NCI-H748 treated with DMSO at 0.1 percent for 48 hours (cell line): ENCODE measurements around the gene PGP.
"Not testable (repeated sequence)": the region's sequence is repeated elsewhere in the genome, so short reads cannot be mapped to it uniquely, and the experiment has no call there.

Source experiments
- DNase-seq: peaks from one replicate; lab custom pipeline; 2025; lab: John Stamatoyannopoulos, UW

Gene PGP, protein sequence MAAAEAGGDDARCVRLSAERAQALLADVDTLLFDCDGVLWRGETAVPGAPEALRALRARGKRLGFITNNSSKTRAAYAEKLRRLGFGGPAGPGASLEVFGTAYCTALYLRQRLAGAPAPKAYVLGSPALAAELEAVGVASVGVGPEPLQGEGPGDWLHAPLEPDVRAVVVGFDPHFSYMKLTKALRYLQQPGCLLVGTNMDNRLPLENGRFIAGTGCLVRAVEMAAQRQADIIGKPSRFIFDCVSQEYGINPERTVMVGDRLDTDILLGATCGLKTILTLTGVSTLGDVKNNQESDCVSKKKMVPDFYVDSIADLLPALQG

DNA sequence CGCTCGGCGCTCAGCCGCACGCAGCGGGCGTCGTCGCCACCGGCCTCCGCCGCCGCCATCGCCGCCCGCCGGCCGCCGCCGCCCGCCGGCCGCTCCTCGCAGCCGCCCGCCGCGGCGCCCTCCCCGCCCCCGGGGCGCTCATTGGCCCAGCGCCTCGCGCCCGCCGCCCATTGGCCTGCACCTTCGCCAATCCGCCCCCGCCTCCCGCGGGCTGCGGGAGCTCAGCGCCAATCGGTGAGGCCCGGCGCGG is at the start of gene PGP:
Gene PGP (minus strand): TSS at position 122 of the 250 bp plus-strand sequence. CDS start 63 bp downstream, at position 59.
- DNase-seq = no peak

DNA sequence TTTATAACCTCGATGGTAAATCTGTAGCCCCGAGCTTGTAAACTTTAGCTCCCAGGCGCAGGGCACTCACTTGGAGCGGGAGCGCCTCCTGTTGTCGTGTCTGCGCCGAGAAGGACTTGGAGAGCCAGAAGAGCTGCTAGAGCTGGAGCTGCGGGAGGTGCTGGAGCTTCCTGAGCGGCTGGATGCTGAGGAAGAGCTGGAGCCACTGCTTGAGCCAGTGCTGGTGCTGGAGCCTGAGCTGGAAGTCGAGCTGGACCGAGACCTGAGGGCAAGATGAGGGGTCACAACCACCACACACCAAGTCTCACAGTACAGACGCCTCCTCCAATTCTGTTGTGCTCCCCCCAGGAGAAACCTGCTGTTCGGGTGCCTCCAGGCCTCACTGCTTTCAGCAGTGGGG is 48.4 kb upstream of the PGP start:
- not testable (repeated sequence) for DNase-seq

DNA sequence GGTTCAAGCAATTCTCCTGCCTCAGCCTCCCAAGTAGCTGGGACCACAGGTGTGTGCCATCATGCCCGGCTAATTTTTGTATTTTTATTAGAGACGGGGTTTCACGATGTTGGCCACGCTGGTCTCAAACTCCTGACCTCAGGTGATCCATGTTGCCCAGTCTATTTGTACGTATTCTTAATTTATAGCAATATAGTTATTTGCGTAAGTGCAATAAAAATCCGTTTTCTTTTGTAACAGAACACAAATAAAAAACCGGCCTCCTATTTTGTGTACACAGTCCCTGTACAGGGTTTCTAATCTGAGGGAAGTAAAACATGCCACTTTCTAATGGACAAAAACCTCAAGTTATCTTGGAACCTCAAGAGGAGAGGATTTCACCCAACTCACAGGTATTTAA is 45.6 kb upstream of the PGP start:
- no peak for DNase-seq

DNA sequence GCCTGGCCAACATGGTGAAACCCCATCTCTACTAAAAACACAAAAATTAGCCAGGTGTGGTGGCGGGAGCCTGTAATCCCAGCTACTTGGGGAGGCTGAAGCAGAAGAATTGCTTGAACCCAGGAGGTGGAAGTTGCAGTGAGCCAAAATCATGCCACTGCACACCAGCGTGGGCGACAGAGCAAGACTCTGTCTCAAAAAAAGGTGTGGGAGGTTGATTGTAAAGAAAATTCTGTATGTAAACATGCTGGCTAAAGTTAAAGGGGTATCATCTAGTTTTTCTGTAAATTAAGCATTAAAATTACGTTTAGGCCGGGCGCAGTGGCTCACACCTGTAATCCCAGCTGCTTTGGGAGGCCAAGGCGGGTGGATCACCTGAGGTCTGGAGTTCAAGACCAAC is 43.9 kb upstream of the PGP start:
- not testable (repeated sequence) for DNase-seq

DNA sequence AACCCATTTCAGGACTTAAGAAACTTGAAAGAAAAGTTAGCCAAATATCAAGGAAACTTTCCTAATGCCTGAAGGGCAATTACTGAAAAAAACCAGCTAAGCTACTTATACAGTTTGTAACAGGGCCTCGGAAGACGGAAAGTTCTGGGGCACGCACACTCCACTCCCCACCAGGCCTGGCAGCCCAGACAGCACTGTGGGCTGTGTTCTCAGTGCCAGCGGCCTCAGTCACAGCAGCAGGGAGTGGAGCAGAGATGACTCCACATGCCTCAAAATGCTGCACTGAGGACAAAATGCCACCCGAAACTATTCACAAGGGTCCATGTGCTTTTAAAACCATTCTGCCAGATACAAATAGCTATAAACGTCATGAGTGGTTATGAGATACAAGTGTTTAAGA is 43.1 kb upstream of the PGP start:
- no peak for DNase-seq

DNA sequence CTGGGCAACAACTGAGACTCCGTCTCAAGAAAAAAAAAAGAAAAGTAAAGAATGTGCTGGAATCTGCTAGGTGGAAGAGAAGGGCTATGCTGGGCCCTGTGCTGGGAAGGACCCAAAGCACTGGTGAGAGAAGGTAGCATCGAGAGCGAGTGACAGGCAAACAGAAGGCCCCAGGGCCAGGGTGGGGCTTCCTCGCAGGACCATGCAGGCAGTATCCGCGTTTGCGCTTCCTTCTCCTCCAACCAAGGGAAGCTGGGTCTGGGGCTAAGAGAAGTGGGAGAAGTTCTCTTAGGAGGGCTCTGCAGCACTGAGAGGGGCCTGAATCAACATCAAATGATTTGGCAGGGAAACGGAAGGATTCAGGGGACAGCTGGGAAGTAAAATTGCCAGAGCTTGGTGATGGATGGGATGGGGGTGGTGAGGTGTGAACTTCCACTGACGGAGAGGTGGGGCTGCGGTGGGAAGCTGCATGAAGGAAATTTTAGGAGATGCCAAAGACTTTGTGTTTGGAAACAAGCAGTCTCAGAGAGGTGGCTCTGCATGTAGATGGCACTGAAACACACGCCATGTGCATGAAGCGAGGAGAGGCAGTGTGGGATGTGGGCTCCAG is 42.0 kb upstream of the PGP start:
- DNase-seq = no peak

DNA sequence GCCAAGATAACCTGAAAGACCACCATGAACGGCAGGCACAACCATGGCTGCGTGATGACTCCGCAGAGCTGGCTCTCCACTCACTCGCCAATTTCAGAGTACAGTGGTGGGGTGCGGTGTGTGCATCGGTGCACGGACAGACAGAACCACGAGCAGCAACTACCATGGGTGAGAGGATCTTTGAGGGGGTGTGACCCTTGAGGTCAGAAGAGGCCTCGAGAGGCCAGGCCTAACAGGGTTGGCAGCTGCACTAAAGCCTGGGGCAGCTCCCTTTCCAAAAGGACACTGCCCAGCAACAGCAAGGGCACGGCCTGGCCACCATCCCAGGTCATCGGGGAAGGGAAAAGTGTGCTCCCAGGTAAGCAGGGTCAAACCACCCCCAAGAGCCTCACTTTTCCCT is 38.7 kb upstream of the PGP start:
- DNase-seq = no peak

DNA sequence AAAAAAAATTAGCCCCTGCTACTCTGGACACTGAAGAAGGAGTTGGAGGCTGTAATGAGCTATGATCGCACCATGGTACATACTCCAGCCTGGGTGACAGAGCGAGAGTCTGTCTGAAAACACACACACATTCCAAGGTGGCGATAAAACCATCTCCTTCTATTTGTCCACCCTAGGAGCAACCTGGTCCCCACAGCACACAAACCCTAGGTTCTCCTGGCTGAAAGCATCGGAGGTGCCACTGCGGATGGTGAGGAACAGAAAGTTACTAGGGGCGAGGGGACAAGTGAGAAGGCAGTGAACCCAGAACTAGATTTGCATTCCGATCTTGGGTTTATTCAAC is 38.1 kb upstream of the PGP start:
- DNase-seq = no peak

DNA sequence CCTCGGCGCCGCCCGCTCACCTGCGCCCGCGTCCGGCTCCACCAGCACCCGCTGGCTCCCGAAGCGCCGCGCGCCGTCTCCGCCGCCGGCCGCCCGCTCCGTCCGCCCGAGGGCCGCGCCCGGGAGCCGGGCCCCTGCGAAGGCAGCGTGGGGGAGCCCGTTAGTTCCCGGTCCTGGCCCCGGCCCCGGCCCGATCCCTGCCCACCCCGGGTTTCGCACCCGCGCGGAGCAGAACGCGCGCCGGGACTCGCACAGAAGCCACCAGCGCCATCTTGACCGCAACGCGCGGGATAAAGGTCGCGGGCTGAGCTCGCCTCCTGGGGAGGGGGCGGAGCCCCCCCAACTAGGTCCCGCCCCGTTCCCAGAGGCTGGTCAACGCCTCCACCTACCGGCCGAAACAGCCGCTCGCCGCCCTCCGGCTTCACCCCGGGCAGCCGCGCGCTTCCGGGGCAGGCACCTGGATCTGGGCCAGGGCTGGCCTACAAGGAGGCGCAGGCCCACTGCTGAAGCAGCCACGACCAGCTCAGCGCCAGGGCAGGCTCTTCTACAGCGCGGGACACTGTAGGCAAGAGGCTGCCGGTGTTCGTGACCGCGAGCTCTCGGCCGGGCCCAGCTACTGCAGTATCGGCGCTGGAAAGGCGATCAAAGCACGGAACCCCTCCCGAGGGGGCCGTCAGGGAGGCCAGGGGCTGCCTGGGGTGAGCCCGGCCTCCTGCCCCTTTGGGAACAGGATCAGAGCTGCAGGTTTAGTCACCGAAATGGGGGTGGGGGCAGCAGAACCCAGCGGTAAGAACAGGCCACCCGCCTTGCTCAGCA is 36.9 kb upstream of the PGP start, which contains the start of gene ECI1:
Gene ECI1 (minus strand): TSS at position 292 of the 816 bp plus-strand sequence. CDS start 21 bp downstream, at position 271.
- DNase-seq = peak; percentile 65

DNA sequence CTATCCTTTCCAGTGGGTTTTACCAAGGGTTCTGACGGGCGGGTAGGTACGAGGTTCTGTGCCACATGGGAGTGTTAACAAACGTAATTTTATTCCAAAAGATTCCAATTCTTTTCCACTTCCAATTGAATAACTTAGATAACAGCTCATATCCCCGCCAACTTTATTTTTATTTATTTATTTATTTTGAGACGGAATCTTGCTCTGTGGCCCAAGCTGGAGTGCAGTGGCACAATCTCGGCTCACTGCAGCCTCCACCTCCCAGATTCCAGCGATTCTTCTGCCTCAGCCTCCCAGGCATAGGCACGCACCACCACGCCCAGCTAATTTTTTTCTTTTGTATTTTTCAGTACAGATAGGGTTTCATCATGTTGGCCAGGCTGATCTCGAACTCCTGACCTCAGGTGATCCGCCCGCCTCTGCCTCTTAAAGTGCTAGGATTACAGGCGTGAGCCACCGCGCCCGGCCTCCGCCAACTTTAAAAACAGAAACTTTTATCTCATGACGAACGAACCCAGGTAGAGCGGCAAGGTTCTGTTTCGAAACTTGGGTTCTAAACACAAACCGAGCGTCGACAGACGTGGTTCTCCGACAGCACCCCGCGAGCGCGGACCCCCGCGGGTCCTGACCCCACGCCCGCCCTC is 36.1 kb upstream of the PGP start:
- no peak for DNase-seq

DNA sequence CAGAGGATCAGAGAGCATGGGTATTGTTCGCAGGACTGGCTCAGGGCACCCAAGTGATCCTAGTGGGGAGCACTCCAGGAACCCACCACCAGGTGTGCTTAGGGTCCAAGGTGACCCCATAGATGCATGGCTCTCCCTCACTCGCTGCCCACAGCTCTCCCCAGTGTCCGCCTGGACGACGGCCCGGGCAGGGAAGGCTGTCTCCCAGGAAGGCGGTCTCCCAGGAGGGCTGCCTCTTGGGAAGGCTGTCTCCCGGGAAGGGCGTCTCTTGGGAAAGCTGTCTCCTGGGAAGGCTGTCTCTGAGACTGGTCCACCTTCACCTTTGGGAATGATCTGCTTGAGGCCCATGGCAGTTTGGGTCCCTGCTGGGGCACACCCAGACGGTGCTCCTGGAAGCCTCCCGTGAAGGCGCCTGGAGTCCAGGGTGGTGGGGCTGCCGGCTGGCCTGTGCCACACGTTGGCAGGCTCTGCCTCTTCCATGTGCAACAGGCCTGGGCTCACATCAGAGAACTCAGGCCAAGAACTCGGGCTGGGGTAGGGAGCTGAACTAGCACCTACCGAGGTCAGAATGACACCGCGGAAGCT is 31.8 kb upstream of the PGP start:
- no peak for DNase-seq

DNA sequence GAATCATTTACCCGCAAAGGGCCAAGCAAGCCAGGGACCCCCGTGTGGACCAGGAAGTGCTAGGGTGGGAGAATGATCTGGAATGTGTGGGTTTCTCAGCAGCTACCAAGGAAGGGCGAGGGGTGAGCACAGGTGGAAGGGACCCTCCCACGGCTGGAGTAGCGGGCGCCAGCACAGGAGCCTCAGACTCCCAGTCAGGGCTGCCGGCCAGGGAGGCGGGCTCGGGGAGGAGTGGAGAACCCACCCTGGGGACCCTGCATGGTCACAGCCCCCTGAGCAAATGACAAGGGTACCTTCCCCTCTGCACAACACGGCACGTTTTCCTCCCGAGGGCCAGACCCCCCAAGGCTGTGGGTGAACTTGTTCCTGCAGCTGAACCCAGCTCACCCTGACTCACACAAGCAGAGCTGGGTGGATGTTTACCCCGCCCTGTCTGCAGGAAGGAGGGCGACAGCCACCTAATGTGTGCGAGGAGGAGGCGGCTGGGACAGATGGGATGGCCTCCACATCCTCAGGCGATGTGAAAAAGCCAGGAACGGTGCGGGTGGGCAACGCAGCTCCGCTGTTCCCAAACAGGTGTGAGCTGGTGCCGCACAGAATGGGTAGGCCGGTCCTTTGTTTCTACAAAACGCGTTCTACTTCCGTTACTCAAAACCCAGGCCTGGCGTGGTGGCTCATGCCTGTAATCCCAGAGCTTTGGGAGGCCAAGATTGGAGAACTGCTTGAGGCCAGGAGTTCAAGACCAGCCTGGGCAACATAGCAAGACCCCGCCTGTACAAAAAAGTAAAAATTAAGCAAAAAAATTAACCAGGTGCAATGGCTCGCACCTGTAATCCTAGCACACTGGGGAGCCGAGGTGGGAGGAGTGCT is 30.5 kb upstream of the PGP start:
- DNase-seq = no peak

DNA sequence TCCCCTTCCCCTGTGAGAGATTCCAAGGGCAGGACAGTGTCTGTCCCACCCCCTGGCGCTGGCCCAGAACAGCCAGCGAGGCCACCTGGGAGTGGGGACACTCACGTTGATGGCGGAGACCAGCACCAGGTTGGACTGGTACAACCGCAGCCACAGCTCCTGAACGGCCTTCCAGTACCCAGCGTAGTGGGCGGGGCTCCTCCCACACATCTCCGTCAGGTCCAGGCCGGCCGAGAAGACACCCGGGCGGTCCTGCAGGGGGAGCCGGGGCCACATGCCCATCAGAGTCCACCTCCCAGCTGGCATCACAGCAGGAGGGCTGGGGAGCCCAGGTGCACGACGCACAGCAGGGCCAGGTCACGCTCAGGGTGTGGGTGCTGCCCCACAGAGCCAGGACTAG is 29.7 kb upstream of the PGP start:
- no peak for DNase-seq

DNA sequence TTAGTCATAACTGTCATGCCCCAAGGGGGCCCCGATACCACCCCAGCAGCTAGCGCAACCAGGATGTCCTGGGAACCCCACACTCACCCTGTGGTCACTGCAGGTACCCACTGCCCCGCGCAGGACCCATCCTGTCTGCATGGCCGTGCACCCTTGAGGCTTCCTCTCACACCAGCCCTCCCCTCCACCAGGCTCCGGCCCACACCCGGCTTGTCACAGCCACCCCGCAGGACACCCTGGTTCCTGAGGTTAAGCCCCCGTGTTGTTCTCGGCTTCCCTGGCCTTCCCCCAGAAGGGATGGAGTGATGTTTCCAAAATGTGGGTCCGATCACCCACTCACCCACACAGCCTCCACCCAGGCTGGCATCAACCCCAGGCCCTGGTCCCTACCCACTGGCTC is 29.1 kb upstream of the PGP start:
- no peak for DNase-seq

DNA sequence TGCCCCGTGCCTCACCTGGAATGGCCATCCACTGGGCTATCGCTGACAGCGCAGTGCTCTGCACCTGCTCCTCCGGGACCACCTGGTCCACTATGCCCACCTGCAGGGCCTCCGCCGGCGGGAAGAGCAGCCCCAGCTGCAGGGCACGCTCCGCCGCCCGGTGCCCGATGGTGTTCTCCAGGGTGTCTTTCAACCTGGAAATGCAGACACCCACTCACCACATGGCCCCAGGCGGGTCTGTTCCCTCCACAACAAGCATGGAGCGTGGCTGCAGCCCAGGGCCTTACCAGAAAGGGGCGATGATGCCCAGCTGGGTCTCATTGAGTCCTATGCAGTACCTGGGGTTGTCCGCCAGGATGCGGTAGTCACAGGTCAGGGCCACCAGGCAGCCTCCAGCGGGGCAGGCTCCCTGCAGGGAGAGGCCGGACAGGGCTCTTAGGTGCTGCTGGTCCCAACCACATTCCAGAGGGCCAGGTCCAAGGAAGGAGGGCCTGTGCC is 28.4 kb upstream of the PGP start:
- DNase-seq = no peak

DNA sequence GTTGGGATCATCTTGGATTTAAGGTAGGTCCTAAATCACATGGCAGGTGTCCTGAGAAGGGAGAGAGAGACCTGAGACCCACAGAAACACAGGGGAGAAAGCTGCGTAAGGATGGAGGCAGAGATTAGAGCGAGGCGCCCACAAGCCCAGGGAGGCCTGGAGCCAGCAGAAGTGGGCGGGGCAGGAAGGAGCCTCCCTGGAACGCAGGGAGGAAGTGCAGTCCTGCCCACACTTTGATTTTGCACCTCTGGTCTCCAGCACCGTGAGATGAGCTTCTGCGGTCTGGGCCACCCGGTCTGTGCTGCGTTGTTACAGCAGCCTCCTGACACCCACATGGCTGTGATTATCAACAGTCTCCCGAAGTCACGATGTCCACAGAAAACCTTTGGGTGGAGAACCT is 28.0 kb upstream of the PGP start:
- DNase-seq = no peak

DNA sequence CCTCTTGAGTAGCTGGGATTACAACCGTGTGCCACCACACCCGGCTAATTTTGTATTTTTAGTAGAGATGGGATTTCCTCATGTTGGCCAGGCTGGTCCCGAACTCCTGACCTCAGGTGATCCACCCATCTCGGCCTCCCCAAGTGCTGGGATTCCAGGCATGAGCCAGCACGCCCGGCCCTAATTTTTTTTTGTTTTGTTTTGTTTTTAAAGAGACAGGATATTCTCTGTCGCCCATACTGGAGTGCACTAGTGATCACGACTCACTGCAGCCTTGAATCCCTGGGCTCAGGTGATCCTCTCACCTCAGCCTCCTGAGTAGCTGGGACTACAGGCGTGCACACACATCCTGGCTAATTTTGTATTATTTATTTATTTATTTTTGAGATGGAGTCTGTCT is 25.7 kb upstream of the PGP start:
- not testable (repeated sequence) for DNase-seq

DNA sequence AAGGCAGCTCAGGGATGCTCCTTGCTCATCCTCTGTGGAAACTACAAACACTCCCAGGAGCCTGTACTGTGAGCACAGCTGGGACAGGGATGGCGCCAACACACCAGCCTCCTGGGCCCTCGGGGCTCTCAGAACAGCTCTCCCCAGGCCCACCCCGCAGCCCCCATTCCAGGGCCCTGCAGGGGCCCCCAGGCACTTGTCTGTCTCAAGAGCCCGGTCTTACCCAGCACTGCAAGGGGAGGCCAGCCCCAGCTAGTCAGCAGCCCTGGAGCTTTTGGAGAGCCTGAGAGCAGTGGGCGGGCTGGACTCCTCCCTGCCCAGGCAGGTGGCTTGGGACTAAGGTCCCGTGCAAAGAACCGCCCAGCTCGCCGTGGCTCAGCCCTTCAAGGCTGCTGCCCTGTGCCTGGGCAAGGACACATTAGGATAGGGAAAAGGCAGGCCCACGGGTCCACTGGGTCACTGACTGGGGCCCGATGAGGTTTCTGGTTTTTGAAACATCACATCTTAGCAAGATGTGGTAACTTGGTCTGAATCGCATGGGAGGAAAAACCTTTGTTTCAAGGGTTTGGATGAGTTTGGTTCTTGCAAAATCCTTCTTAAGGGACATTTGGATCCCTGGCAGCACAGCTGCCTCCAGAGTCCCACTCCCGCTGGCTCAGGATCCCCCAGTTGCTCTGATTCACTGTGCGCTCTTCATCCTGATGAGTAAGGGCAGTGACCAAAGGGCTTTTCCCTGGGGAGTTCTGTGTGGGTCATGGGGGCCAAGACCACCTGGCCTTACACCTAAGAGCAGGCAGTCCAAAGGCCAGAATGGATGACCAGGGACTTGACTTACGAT is 24.4 kb upstream of the PGP start:
- DNase-seq = no peak

DNA sequence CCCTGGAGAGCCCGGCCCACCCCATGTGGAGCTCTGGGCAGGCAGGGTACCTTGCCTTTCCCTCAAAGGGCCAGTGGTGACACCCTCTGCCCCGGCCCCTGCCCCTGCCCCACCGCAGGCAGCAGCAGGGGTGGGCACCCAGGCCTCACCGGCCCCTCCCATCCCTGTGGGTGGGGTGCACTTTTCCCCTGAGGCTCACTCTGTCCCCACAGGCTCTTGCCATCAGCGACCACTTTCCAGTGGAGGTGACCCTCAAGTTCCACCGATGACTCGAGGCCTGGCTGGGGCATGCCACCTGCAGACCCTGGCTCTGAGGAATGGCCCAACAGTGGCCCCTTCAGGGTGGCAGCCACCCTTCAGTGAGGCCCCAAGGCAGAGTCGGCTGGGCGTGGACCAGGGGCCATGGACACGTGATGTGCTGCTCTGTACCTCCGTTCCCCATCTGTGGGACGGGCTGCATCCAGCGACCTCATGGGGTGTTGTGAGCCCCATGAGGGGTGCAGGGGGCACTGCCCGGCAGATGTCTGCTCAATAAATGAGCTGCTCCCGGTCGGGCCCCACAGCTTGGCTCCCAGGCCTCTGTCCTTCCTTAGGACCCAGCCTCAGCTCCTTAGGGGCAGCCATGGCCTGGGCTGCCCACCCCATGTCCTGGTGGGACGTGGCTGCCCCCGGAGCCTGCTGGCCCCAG is 23.7 kb upstream of the PGP start:
- DNase-seq = no peak
